HG02588 (cell line): ENCODE data around the gene ING5.
"Not testable (repeated sequence)": the region's sequence is repeated elsewhere in the genome, so short reads cannot be mapped to it uniquely, and the experiment has no call there.

ENCODE experiments used
- ATAC-seq: cut with Tn5 transposase; IDR thresholded peaks from one replicate; pipeline ENCODE4 v1.9.1; 2021; ENCODE audit warnings: mild to moderate bottlenecking, moderate library complexity; ENCODE audit not compliant: unreplicated experiment

ING5 gene

GRCh38 chr2:241736111-241736510 lies 34.3 kb downstream of the ING5 start:
- no peak for ATAC-seq

GRCh38 chr2:241738040-241738686 lies 36.3 kb downstream of the ING5 start:
- no peak for ATAC-seq

GRCh38 chr2:241739177-241739576 lies 37.3 kb downstream of the ING5 start:
- ATAC-seq = no peak

- ATAC-seq = no peak
These were observed 37.8 kb downstream of the ING5 start for GRCh38 chr2:241739651-241740050.

GRCh38 chr2:241741016-241741415 lies 39.2 kb downstream of the ING5 start:
- no peak for ATAC-seq

GRCh38 chr2:241742320-241742939 lies 40.6 kb downstream of the ING5 start:
- no peak for ATAC-seq

- ATAC-seq = not testable (repeated sequence)
These were observed 41.2 kb downstream of the ING5 start for GRCh38 chr2:241743008-241743407.

GRCh38 chr2:241743620-241744019 lies 41.8 kb downstream of the ING5 start:
- ATAC-seq = no peak

GRCh38 chr2:241744028-241744754 lies 42.4 kb downstream of the ING5 start:
- no peak for ATAC-seq

GRCh38 chr2:241745276-241745675 lies 43.4 kb downstream of the ING5 start:
- no peak for ATAC-seq

GRCh38 chr2:241746084-241746483 lies 44.2 kb downstream of the ING5 start:
- no peak for ATAC-seq

GRCh38 chr2:241748468-241749256 lies 46.8 kb downstream of the ING5 start:
- no peak for ATAC-seq

GRCh38 chr2:241750076-241750840 lies 48.4 kb downstream of the ING5 start:
- no peak for ATAC-seq

GRCh38 chr2:241751152-241751551 lies 49.3 kb downstream of the ING5 start:
- no peak for ATAC-seq

- no peak for ATAC-seq
These were observed 49.9 kb downstream of the ING5 start for GRCh38 chr2:241751776-241752175.

- no peak for ATAC-seq
These were observed 50.4 kb downstream of the ING5 start for GRCh38 chr2:241752253-241752652.

- ATAC-seq = no peak
These were observed 50.9 kb downstream of the ING5 start for GRCh38 chr2:241752689-241753276.

GRCh38 chr2:241753493-241753892 lies 51.7 kb downstream of the ING5 start:
- no peak for ATAC-seq

GRCh38 chr2:241754042-241754441 lies 52.2 kb downstream of the ING5 start:
- ATAC-seq = no peak

- no peak for ATAC-seq
These were observed 53.3 kb downstream of the ING5 start for GRCh38 chr2:241755166-241755565.
